MCF 10A (cell line): ENCODE measurements around the gene ADAM15. TPM values are rescaled to one million over a fixed set of nuclear protein-coding genes. Genes with fewer than 3 reads are reported as not detected.

Experiments
- BruUV-seq: library from RNA; stranded (reverse); fragments of 400-500 nt; replicated peaks from 2 replicates; lab custom pipeline; 2021; lab: Mats Ljungman, UMichigan
- CTCF ChIA-PET: fragments of 300-600 bp; sonication (Branson Sonifier 250); formaldehyde crosslinking; extraction: SDS; loops from one replicate; lab custom pipeline; 2021; ENCODE audit warnings: antibody characterized with exemption, inconsistent platforms; lab: Yijun Ruan, JAX
- POLR2A ChIA-PET: fragments of 300-600, 350-650 bp; sonication (Branson Sonifier 250); formaldehyde crosslinking; extraction: SDS; loops from one replicate; lab custom pipeline; 2020; ENCODE audit warnings: antibody characterized with exemption, inconsistent platforms; lab: Yijun Ruan, JAX
- DNase-seq: peaks from one replicate; pipeline ENCODE4 v3.0.0-alpha.2; 2018; ENCODE audit not compliant: unreplicated experiment
- H3K27ac Mint-ChIP-seq: one replicate; pipeline ENCODE4 v1.8.0; 2022; ENCODE audit warnings: mild to moderate bottlenecking, low read depth, mixed read lengths; ENCODE audit not compliant: unreplicated experiment
- H3K27me3 Mint-ChIP-seq: one replicate; pipeline ENCODE4 v1.8.0; 2022; ENCODE audit warnings: mixed read lengths; ENCODE audit not compliant: insufficient read depth, unreplicated experiment
- H3K36me3 Mint-ChIP-seq: one replicate; pipeline ENCODE4 v1.8.0; 2022; ENCODE audit warnings: mild to moderate bottlenecking, moderate library complexity, mixed read lengths; ENCODE audit not compliant: insufficient read depth, unreplicated experiment
- H3K4me1 Mint-ChIP-seq: one replicate; pipeline ENCODE4 v1.8.0; 2022; ENCODE audit warnings: mixed read lengths; ENCODE audit not compliant: insufficient read depth, unreplicated experiment
- H3K4me3 Mint-ChIP-seq: one replicate; pipeline ENCODE4 v1.8.0; 2022; ENCODE audit warnings: mild to moderate bottlenecking, moderate library complexity, mixed read lengths; ENCODE audit not compliant: unreplicated experiment
- H3K9me3 Mint-ChIP-seq: one replicate; pipeline ENCODE4 v1.8.0; 2022; ENCODE audit warnings: mixed read lengths; ENCODE audit not compliant: unreplicated experiment
- CTCF ChIP-seq: fragments of 200-600 bp; IDR thresholded peaks from one replicate; pipeline ENCODE4 v1.8.0; 2022; ENCODE audit warnings: antibody characterized with exemption, mild to moderate bottlenecking; ENCODE audit not compliant: unreplicated experiment
- intact Hi-C: fragments of 100-400 bp; cut with micrococcal nuclease; formaldehyde crosslinking; loops from 2 replicates; pipeline ENCODE4 v1.14.1; 2022
- total RNA-seq: library from RNA; stranded (reverse); gene quantifications from 2 replicates; pipeline ENCODE4 v1.2.3, GENCODE V29; 2022

Gene ADAM15
- total RNA-seq, 1 experiment from 2014 or later, result 385 TPM

- no TSS peak for BruUV-seq
- H3K27me3 Mint-ChIP-seq, result no peaks in the 10 kb centered on the region
- DNase-seq, result no peak
- peak overlapping the region; percentile 80 for H3K27ac Mint-ChIP-seq
- POLR2A ChIA-PET, result interaction anchor here (0.6 to 14.0 kb wide), 21 partner anchors 12 to 915 kb away, joined by 3 to 312 read pairs (median 11); partner anchors contain the start of genes ADAM15, CKS1B, DCST1 and DCST2
- H3K9me3 Mint-ChIP-seq, result no peaks in the 10 kb centered on the region
- H3K4me1 Mint-ChIP-seq, result peaks cover 77% of the 10 kb centered on the region
- peaks cover 88% of the 10 kb centered on the region for H3K36me3 Mint-ChIP-seq
- no peak for TF ChIP-seq CTCF
- CTCF ChIA-PET, result interaction anchor here (0.7 to 14.4 kb wide), 17 partner anchors 9 to 156 kb away, joined by 3 to 390 read pairs (median 7); partner anchors contain the start of genes ADAM15, KRTCAP2, PMVK and PYGO2
- intact Hi-C loops, result loop anchor here (2.0 kb wide), 1 partner anchor 22 kb away; no protein-coding TSS in a partner anchor
- H3K4me3 Mint-ChIP-seq, result peak overlapping the region; percentile 62
Measured at GRCh38 chr1:155016231-155016831, 34.8 kb upstream of the ADAM15 start.

- Mint-ChIP-seq H3K9me3 (no peaks in the 10 kb centered on the region), H3K27me3 (no peaks in the 10 kb centered on the region), H3K4me3 (peak overlapping the region; percentile 62), H3K36me3 (peaks cover 91% of the 10 kb centered on the region), H3K4me1 (peaks cover 78% of the 10 kb centered on the region), H3K27ac (peak overlapping the region; percentile 80)
- ChIA-PET CTCF (interaction anchor here (0.6 to 14.4 kb wide), 32 partner anchors 9 to 465 kb away, joined by 3 to 390 read pairs (median 4); partner anchors contain the start of genes ADAM15, DCST1, DCST2 and KRTCAP2), POLR2A (interaction anchor here (0.6 to 14.0 kb wide), 25 partner anchors 11 to 914 kb away, joined by 3 to 312 read pairs (median 6); partner anchors contain the start of genes ADAM15, CKS1B, DCST1 and DCST2)
- intact Hi-C loops, result loop anchor here (1.0 to 2.0 kb wide), 4 partner anchors 13 to 46 kb away; partner anchors contain the start of gene FLAD1
- peak; percentile 100 for TF ChIP-seq CTCF
- BruUV-seq, result TSS peak; percentile 60
- peak; percentile 99 for DNase-seq
Measured at GRCh38 chr1:155017041-155017945, 33.8 kb upstream of the ADAM15 start.

- Mint-ChIP-seq H3K4me1 (peaks cover 78% of the 10 kb centered on the region), H3K27ac (peak overlapping the region; percentile 80), H3K9me3 (no peaks in the 10 kb centered on the region), H3K27me3 (no peaks in the 10 kb centered on the region), H3K4me3 (peak overlapping the region; percentile 62), H3K36me3 (peaks cover 91% of the 10 kb centered on the region)
- CTCF ChIA-PET, result interaction anchor here (0.6 to 14.4 kb wide), 25 partner anchors 9 to 465 kb away, joined by 3 to 390 read pairs (median 4); partner anchors contain the start of genes ADAM15, DCST1, DCST2 and LENEP
- POLR2A ChIA-PET, result interaction anchor here (1.1 to 14.0 kb wide), 17 partner anchors 10 to 81 kb away, joined by 3 to 312 read pairs (median 14); partner anchors contain the start of genes ADAM15, CKS1B, DCST1 and DCST2
- intact Hi-C loops, result loop anchor here (1.0 to 2.0 kb wide), 4 partner anchors 14 to 47 kb away; partner anchors contain the start of gene FLAD1
- no peak for DNase-seq
- no peak for TF ChIP-seq CTCF
- TSS peak; percentile 6 for BruUV-seq
Measured at GRCh38 chr1:155017946-155018316, 33.2 kb upstream of the ADAM15 start.
